Activated T-cell treated with anti-CD3 and anti-CD28 coated beads for 1 hour (primary cell): Measurements from ENCODE around the gene CEP41.
"Not testable (repeated sequence)": the region's sequence is repeated elsewhere in the genome, so short reads cannot be mapped to it uniquely, and the experiment has no call there.

Experiments
- DNase-seq: peaks from one replicate; pipeline ENCODE4 v3.0.0-alpha.2; 2020; ENCODE audit warnings: low read depth

CEP41 gene

DNA sequence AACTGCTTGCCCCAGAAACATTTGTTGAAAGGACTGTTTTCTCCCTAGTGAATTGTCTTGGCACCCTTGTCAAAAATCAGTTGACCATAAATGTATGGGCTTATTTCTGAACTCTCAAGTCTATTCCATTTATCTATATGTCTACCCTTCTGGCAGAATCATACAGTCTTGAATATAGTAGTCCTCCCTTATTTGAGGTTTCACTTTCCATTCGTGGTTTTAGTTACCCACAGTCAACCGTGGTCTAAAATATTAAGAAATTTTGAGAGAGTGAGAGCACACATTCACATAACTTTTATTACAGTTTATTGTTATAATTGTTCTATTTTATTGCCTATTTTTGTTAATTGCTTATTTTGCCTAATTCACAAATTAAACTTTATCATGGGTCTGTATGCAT lies 17.4 kb upstream of the CEP41 start:
- no peak for DNase-seq

GRCh38 chr7:130454959-130455358 lies 14.1 kb upstream of the CEP41 start:
- no peak for DNase-seq

GRCh38 chr7:130452951-130453350 lies 12.1 kb upstream of the CEP41 start:
- no peak for DNase-seq

GRCh38 chr7:130451344-130451743 lies 10.5 kb upstream of the CEP41 start:
- DNase-seq: not testable (repeated sequence)

GRCh38 chr7:130446259-130446658 lies 5.4 kb upstream of the CEP41 start:
- no peak for DNase-seq

DNA sequence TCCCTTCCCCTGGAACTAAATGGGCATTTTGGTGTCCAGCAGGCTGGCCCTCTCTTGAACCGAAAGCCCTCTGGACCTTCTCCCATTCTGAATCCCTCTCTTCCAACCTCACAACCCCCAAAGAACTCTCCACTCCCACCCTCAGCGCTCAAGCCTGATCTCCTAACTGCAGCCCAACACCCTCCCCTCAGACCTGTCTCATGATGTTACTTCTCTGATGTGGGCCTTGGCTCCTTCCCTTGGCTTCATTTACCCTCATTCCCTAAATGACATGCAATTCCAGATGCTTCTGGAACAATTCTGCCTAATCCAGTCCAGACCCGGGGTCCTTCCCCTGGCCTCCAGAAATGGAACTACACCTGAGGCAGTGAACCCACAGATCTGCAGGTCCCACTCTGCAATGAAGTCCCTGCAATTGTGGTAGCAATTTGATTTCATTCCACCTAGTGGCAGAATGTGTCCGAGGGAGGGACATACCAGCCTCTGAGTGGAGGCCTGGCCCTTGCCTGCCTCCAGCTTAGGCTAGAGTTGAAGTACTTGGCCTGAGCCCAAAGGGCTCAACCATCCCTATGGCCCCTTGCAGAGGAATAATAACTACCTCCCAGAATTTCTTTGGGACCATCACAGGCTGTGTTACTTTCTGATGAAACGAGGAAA lies 4.1 kb upstream of the CEP41 start:
- no peak for DNase-seq

DNA sequence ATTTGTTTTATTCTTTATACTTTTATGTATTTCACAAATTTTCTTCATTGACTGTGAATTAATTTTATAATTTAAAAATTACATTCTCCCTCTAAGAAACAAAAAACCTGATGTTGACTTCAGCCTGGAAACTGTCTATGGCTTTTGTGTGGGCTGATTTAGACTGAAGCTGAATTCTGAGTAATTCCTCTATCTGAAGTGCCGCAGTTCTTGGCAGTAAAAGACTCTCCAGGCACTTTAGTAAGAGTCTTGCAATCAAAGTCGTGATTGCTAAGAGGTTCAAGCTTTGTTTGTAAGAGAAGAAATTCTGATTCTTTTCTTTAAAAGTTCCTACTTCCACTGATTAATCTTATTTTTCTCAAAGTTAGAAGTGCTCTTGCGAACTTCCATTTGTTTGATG lies 3.4 kb upstream of the CEP41 start:
- DNase-seq: no peak

GRCh38 chr7:130442601-130443000 lies 1.8 kb upstream of the CEP41 start:
- no peak for DNase-seq

DNA sequence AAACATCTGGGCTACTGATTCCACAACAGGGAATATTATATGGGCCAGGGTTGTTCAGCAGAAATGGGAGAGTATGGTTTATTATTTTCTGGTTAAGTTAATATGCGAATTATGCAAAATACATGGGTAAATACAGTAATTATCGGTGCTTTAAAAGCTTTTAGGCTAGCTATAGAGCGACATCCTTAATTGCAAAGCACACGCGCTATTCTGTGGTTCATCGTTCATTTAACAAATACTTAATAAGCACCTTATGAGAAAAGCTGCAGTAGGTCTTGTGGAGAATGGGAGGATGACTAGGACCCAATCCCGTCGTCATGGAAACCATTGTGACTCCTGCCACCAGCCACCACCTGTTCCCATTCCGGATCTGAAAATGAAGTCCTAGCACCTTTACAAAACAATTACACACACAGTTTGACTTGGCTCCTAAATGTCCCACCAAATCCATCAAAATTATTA lies 623 bp upstream of the CEP41 start:
- no peak for DNase-seq

DNA sequence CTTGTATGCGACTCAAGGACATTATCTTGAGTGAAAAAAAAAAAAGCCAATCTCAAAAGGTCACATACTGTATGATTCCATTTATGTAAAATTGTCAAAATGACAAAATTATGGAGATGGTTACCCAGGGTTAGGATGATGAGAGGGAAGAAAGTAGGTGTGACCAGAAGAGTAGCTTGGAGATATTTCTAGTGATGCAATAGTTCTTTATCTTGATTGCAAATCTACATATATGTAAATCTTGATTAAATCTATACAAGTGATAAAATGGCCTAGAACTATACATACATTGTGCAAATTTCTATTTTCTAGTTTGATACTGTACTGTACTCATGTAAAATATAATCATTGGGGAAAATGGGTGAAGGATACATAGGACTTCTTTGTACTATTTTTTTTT lies 4.6 kb downstream of the CEP41 start:
- no peak for DNase-seq

DNA sequence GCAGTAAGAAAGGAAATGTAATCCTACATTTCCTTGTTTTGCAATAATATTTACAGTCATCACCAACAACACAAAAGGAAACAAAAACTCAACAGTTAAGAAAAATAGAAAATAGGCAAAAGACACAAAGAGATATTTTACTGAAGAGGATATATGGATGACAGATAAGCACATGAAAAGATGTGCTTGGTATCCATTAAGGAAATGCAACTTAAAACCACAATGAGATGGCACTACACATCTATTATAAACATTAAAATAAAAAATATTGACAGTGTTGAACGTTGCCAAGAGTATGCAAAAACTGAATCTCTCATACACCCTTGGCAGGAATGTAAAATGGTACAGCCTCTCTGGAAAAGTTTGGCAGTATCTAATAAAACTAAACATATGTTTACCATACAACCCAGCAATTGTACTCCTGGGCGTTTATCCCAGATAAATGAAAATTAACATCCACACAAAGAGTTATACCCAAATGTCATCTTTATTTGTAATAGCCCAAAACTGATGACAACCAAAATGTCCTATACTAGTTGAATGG lies 5.4 kb downstream of the CEP41 start:
- DNase-seq: no peak

- DNase-seq: no peak
Measured at GRCh38 chr7:130433301-130433700, 7.5 kb downstream of the CEP41 start.

DNA sequence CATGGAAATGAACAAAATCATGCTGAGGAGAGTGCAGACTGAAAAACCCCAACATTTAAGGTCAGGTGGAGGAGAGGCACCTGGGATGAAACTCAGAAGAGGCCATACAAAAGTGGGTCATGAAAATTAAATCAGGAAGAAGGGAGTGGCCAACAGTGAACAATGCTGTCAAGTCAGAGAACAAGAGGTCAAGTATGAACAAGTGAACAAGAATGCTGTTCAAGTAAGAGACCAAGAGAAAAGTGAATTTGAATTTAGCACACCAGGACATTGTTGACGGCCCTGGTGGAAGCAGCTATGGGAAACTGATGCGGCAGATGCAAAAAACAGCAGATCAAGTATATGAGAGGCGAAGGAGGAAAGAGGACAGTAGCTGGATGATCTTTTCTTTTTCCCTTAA lies 7.9 kb downstream of the CEP41 start:
- DNase-seq: no peak

- no peak for DNase-seq
Measured at GRCh38 chr7:130430841-130431666, 9.8 kb downstream of the CEP41 start.

DNA sequence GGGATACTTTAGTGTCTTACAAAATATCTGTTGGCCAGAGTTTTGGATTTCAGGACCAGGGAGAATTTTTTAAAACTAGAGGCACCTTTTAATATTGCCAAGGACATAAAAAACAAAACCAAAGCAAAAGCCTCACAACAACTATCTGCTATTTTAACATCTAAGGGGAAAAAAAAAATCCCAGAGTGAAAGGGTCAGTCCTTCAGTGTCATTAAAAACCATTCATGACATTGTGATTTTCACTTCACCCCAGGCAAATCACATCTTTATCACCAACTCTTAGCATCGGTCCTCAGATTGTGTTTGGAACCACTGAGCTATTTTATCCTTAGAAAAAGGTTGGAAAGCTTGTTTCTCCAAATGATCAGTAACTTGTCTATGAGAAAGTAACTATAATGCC lies 10.7 kb downstream of the CEP41 start:
- no peak for DNase-seq

GRCh38 chr7:130429019-130429418 lies 11.8 kb downstream of the CEP41 start:
- no peak for DNase-seq

DNA sequence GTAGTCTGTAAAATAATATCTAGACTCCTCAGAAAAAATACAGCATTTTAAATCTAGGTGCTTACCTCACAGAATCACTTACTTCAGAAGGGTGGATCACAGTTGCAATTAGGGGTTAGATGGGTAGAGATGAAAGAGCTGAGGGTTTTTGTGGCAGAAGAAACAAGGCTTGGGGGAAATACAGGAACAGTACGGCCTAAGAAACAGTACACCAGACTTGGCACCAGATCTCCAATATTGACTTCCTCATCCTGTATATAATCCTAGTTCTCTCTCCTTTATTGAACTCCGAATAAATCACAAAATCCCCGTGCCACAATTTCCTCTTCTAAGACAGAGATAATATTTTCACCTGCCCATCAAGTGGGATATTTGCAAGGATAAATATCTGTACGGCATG lies 14.3 kb downstream of the CEP41 start:
- no peak for DNase-seq

GRCh38 chr7:130425796-130426195 lies 15.0 kb downstream of the CEP41 start:
- DNase-seq: no peak

GRCh38 chr7:130423501-130424037 lies 17.2 kb downstream of the CEP41 start:
- DNase-seq: no peak

- no peak for DNase-seq
Measured at GRCh38 chr7:130421684-130422083, 19.1 kb downstream of the CEP41 start.

DNA sequence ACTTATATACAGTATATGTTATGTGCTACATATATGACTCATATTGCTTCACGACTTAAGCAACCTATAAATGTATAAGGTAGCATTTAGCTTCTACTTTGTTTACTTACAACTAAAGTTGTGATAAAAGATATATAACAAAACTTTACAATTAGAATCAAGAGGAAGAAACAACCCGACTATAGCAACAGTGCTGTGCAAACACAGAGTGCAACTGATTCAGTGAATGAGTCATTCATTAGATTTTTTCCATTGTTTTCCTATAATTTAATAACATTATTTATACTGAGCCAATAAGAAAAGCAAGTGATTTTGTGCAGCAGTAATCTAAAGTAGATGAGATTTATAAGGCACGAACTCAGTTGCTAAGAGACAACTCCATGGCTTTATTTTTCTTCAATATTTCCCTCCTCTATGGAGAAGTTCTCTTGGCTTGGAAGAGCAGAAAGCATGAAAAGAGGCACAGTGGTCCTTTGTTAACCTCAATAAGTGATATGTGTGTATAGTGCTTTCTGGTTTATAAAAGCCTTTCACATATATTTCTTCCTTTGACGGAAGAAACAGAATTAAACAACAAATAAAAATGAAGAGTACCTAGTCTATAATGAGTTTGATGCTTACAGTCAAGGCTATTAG lies 19.8 kb downstream of the CEP41 start:
- DNase-seq: no peak

DNA sequence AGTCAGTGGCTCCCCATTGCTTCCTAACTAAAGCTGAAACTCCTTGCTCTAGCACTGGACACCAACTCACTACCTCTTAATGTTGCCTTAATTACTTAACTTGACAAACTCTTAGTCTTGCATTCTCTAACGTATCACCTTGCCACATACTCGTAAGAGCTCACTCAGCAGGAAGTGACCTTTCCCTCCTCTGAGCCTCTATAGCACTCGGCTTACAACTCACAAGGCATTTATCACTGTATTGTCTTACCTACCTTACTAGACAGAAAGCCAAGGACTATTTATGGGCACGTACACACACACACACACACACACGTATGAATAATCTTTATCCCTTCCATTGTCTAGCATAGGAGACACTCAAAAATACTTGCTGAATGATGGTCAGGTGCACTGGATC lies 21.2 kb downstream of the CEP41 start:
- no peak for DNase-seq

GRCh38 chr7:130418306-130418705 lies 22.5 kb downstream of the CEP41 start:
- no peak for DNase-seq
